ENCODE data around the gene LPP.
"Not testable (repeated sequence)": the region's sequence is repeated elsewhere in the genome, so short reads cannot be mapped to it uniquely, and the experiment has no call there.

Gene LPP

GRCh38 chr3:188577539-188577938 is 423.6 kb downstream of the LPP start:
- DNase-seq = no peak

- DNase-seq = no peak
Observed at GRCh38 chr3:188578576-188579363, 424.8 kb downstream of the LPP start.

GRCh38 chr3:188580223-188580622 is 426.3 kb downstream of the LPP start:
- DNase-seq = no peak

GRCh38 chr3:188580659-188581058 is 426.7 kb downstream of the LPP start:
- DNase-seq = no peak

GRCh38 chr3:188581365-188581764 is 427.4 kb downstream of the LPP start:
- DNase-seq = no peak

GRCh38 chr3:188581792-188582191 is 427.8 kb downstream of the LPP start:
- no peak for DNase-seq

- peak; percentile 8 to 14 for DNase-seq
Observed at GRCh38 chr3:188583341-188584161, 429.6 kb downstream of the LPP start.

- DNase-seq = no peak
Observed at GRCh38 chr3:188584162-188584529, 430.2 kb downstream of the LPP start.

GRCh38 chr3:188584958-188585689 is 431.2 kb downstream of the LPP start:
- no peak for DNase-seq

- DNase-seq = no peak
Observed at GRCh38 chr3:188589071-188589470, 435.1 kb downstream of the LPP start.

GRCh38 chr3:188589771-188590170 is 435.8 kb downstream of the LPP start:
- no peak for DNase-seq

GRCh38 chr3:188590557-188590956 is 436.6 kb downstream of the LPP start:
- DNase-seq = no peak

GRCh38 chr3:188594139-188594538 is 440.2 kb downstream of the LPP start:
- DNase-seq = no peak

- DNase-seq = no peak
Observed at GRCh38 chr3:188595890-188596376, 442.0 kb downstream of the LPP start.

GRCh38 chr3:188598894-188599293 is 444.9 kb downstream of the LPP start:
- DNase-seq = no peak

GRCh38 chr3:188602111-188602510 is 448.2 kb downstream of the LPP start:
- no peak for DNase-seq

GRCh38 chr3:188602620-188603019 is 448.7 kb downstream of the LPP start:
- no peak for DNase-seq

- no peak for DNase-seq
Observed at GRCh38 chr3:188604651-188605050, 450.7 kb downstream of the LPP start.

GRCh38 chr3:188605231-188605630 is 451.3 kb downstream of the LPP start:
- no peak for DNase-seq

- DNase-seq = no peak
Observed at GRCh38 chr3:188605905-188606304, 451.9 kb downstream of the LPP start.

GRCh38 chr3:188607805-188608315 is 453.9 kb downstream of the LPP start:
- DNase-seq = no peak

GRCh38 chr3:188608401-188608800 is 454.4 kb downstream of the LPP start:
- DNase-seq = no peak

GRCh38 chr3:188613721-188614120 is 459.8 kb downstream of the LPP start:
- DNase-seq = not testable (repeated sequence)

Data from stimulated activated CD4-positive, alpha-beta T cell treated with anti-CD3 and anti-CD28 coated beads, Interleukin-2, amount 100 ng/mL, for 48 hours (primary cell).